Trophoblast cell (in vitro differentiated cells and primary cell): ENCODE data around the gene CDH11.

Experiments used
- DNase-seq, 2 donors: peaks; one replicate each; pipeline ENCODE4 v3.0.0-alpha.2; 2016
- H2AFZ ChIP-seq: 2 replicates; pipeline ENCODE4 v1.6.1; 2013; ENCODE audit warnings: low read length, moderate library complexity, mild to moderate bottlenecking; ENCODE audit not compliant: insufficient read depth, poor library complexity
- H2AK5ac ChIP-seq: 2 replicates; pipeline ENCODE4 v1.6.1; 2013; ENCODE audit warnings: mild to moderate bottlenecking, low read length
- H2BK120ac ChIP-seq: 2 replicates; pipeline ENCODE4 v1.6.1; 2013; ENCODE audit warnings: low read length, mild to moderate bottlenecking, moderate library complexity; ENCODE audit not compliant: insufficient read depth, poor library complexity
- H2BK12ac ChIP-seq: 2 replicates; pipeline ENCODE4 v1.6.1; 2013; ENCODE audit warnings: mild to moderate bottlenecking, low read length, moderate library complexity
- H2BK5ac ChIP-seq: 2 replicates; pipeline ENCODE4 v1.6.1; 2013; ENCODE audit warnings: low read length, low read depth, moderate library complexity, mild to moderate bottlenecking; ENCODE audit not compliant: poor library complexity
- H3K14ac ChIP-seq: 2 replicates; pipeline ENCODE4 v1.6.1; 2013; ENCODE audit warnings: mild to moderate bottlenecking, low read length
- H3K18ac ChIP-seq: 2 replicates; pipeline ENCODE4 v1.6.1; 2013; ENCODE audit warnings: mild to moderate bottlenecking, low read length
- H3K23ac ChIP-seq: 2 replicates; pipeline ENCODE4 v1.6.1; 2013; ENCODE audit warnings: low read length
- H3K27ac ChIP-seq: 2 replicates; pipeline ENCODE4 v1.5.1; 2013; ENCODE audit warnings: low read depth, mild to moderate bottlenecking, inconsistent platforms, low read length, moderate library complexity
- H3K27me3 ChIP-seq: 2 replicates; pipeline ENCODE4 v1.6.1; 2013; ENCODE audit warnings: inconsistent platforms, mild to moderate bottlenecking, low read length, moderate library complexity; ENCODE audit not compliant: insufficient read depth
- H3K36me3 ChIP-seq, 2 experiments: 1 replicate in 1 of 2; 2 replicates in 1 of 2; pipeline ENCODE4 v1.6.1; 2013; ENCODE audit warnings: low read length in 2 of 2, mild to moderate bottlenecking in 2 of 2, moderate library complexity in 1 of 2; ENCODE audit not compliant: insufficient read depth in 2 of 2, control insufficient read depth in 1 of 2
- H3K4ac ChIP-seq: 2 replicates; pipeline ENCODE4 v1.6.1; 2013; ENCODE audit warnings: low read depth, mild to moderate bottlenecking, low read length, moderate library complexity
- H3K4me1 ChIP-seq, 2 experiments: 1 replicate in 1 of 2; 2 replicates in 1 of 2; pipeline ENCODE4 v1.6.1; 2013; ENCODE audit warnings: low read length in 2 of 2, mild to moderate bottlenecking in 2 of 2, moderate library complexity in 1 of 2; ENCODE audit not compliant: insufficient read depth in 2 of 2, control insufficient read depth in 1 of 2
- H3K4me2 ChIP-seq: 2 replicates; pipeline ENCODE4 v1.6.1; 2013; ENCODE audit warnings: inconsistent platforms, mild to moderate bottlenecking, low read length, moderate library complexity
- H3K4me3 ChIP-seq: 2 replicates; pipeline ENCODE4 v1.5.1; 2013; ENCODE audit warnings: mild to moderate bottlenecking, low read depth, low read length, inconsistent platforms
- H3K79me1 ChIP-seq: one replicate; pipeline ENCODE4 v1.6.1; 2013; ENCODE audit warnings: low read length
- H3K79me2 ChIP-seq: 2 replicates; pipeline ENCODE4 v1.6.1; 2013; ENCODE audit warnings: low read length, mild to moderate bottlenecking; ENCODE audit not compliant: control insufficient read depth, insufficient read depth, poor library complexity
- H3K9ac ChIP-seq: 2 replicates; pipeline ENCODE4 v1.6.1; 2013; ENCODE audit warnings: mild to moderate bottlenecking, low read length
- H3K9me3 ChIP-seq: 2 replicates; pipeline ENCODE4 v1.6.1; 2013; ENCODE audit warnings: low read depth, mild to moderate bottlenecking, control low read depth, inconsistent platforms, low read length; ENCODE audit not compliant: insufficient read depth
- H4K12ac ChIP-seq: 2 replicates; pipeline ENCODE4 v1.6.1; 2013; ENCODE audit warnings: low read depth, mild to moderate bottlenecking, low read length, moderate library complexity
- H4K8ac ChIP-seq: 2 replicates; pipeline ENCODE4 v1.6.1; 2013; ENCODE audit warnings: low read depth, mild to moderate bottlenecking, low read length, moderate library complexity
- H4K91ac ChIP-seq: one replicate; pipeline ENCODE4 v1.6.1; 2013; ENCODE audit warnings: low read depth, mild to moderate bottlenecking, low read length, moderate library complexity
- WGBS: extraction: QIAGEN DNeasy Blood & Tissue Kit; methylation state at CpG from one replicate; pipeline ENCODE4 v1.1.7; 2013; ENCODE audit warnings: missing lambda C conversion rate; ENCODE audit not compliant: insufficient read length, insufficient coverage; ENCODE audit errors: extremely low coverage; 5-methylcytosine and 5-hydroxymethylcytosine counted together

The CDH11 gene

GRCh38 chr16:65142276-65142675 lies 20.4 kb upstream of the CDH11 start:
- Histone ChIP-seq H3K14ac (no peak overlapping the region), H3K27me3 (no peaks in the 10 kb centered on the region), H2BK120ac (no peak overlapping the region), H3K79me2 (no peaks in the 10 kb centered on the region), H2BK12ac (no peak overlapping the region), H4K12ac (no peak overlapping the region), H3K4me1 (no peaks in the 10 kb centered on the region), H3K9me3 (no peaks in the 10 kb centered on the region), H4K91ac (no peak overlapping the region), H2BK5ac (no peak overlapping the region), H3K4me2 (no peak overlapping the region), H3K23ac (no peak overlapping the region), H3K79me1 (no peaks in the 10 kb centered on the region), H3K18ac (no peak overlapping the region), H3K4ac (no peak overlapping the region), H3K9ac (no peak overlapping the region), H3K36me3 (no peaks in the 10 kb centered on the region), H3K4me3 (no peak overlapping the region), H2AK5ac (no peak overlapping the region), H3K27ac (no peak overlapping the region), H2AFZ (no peak overlapping the region), H4K8ac (no peak overlapping the region)
- no peak for DNase-seq
- no CpG with 5 or more reads among the region's 3 CpGs for WGBS

GRCh38 chr16:65136681-65137080 lies 14.8 kb upstream of the CDH11 start:
- Histone ChIP-seq H3K9ac (no peak overlapping the region), H3K14ac (no peak overlapping the region), H3K27me3 (no peaks in the 10 kb centered on the region), H2BK120ac (no peak overlapping the region), H3K79me2 (no peaks in the 10 kb centered on the region), H3K4ac (no peak overlapping the region), H4K8ac (no peak overlapping the region), H3K23ac (no peak overlapping the region), H3K9me3 (no peaks in the 10 kb centered on the region), H2AFZ (no peak overlapping the region), H3K79me1 (no peaks in the 10 kb centered on the region), H4K12ac (no peak overlapping the region), H2AK5ac (no peak overlapping the region), H3K4me1 (no peaks in the 10 kb centered on the region), H3K4me3 (no peak overlapping the region), H3K27ac (no peak overlapping the region), H2BK5ac (no peak overlapping the region), H2BK12ac (no peak overlapping the region), H3K36me3 (no peaks in the 10 kb centered on the region), H4K91ac (no peak overlapping the region), H3K4me2 (no peak overlapping the region), H3K18ac (no peak overlapping the region)
- no peak for DNase-seq
- no CpG with 5 or more reads among the region's 2 CpGs for WGBS

GRCh38 chr16:65126845-65127624 lies 5.2 kb upstream of the CDH11 start:
- Histone ChIP-seq H3K18ac (no peak overlapping the region), H2AFZ (no peak overlapping the region), H2BK12ac (no peak overlapping the region), H3K79me1 (peaks cover 16% of the 10 kb centered on the region), H3K9ac (no peak overlapping the region), H3K79me2 (peaks cover 12% of the 10 kb centered on the region), H3K4ac (no peak overlapping the region), H3K4me3 (no peak overlapping the region), H2AK5ac (no peak overlapping the region), H3K4me2 (no peak overlapping the region), H4K8ac (no peak overlapping the region), H3K23ac (no peak overlapping the region), H3K36me3 (no peaks in the 10 kb centered on the region), H3K14ac (no peak overlapping the region), H3K27me3 (peaks cover 3% of the 10 kb centered on the region), H4K91ac (no peak overlapping the region), H2BK5ac (no peak overlapping the region), H4K12ac (no peak overlapping the region), H2BK120ac (no peak overlapping the region), H3K27ac (no peak overlapping the region), H3K9me3 (no peaks in the 10 kb centered on the region), H3K4me1 (peaks cover 7 to 17% of the 10 kb centered on the region in 2 experiments)
- no CpG with 5 or more reads among the region's 6 CpGs for WGBS
- no peak for DNase-seq

- Histone ChIP-seq H3K4ac (no peak overlapping the region), H2BK5ac (no peak overlapping the region), H3K79me2 (peaks cover 22% of the 10 kb centered on the region), H3K9ac (no peak overlapping the region), H3K4me2 (peak overlapping the region; percentile 2), H3K36me3 (no peaks in the 10 kb centered on the region), H3K79me1 (peaks cover 26% of the 10 kb centered on the region), H2AFZ (no peak overlapping the region), H3K18ac (no peak overlapping the region), H3K4me1 (peaks cover 7 to 17% of the 10 kb centered on the region in 2 experiments), H3K9me3 (no peaks in the 10 kb centered on the region), H3K27ac (no peak overlapping the region), H2AK5ac (no peak overlapping the region), H3K14ac (no peak overlapping the region), H2BK120ac (no peak overlapping the region), H4K91ac (no peak overlapping the region), H3K23ac (no peak overlapping the region), H4K8ac (no peak overlapping the region), H4K12ac (no peak overlapping the region), H2BK12ac (no peak overlapping the region), H3K27me3 (peaks cover 3% of the 10 kb centered on the region), H3K4me3 (no peak overlapping the region)
- DNase-seq = no peak
- no CpG with 5 or more reads among the region's 5 CpGs for WGBS
These were observed 4.0 kb upstream of the CDH11 start for GRCh38 chr16:65125871-65126270.
